Measurements from ENCODE around the gene HLX.

HLX gene

GRCh38 chr1:220882061-220882891 lies 3.0 kb downstream of the HLX start:
- DNase-seq, result no peak

DNA sequence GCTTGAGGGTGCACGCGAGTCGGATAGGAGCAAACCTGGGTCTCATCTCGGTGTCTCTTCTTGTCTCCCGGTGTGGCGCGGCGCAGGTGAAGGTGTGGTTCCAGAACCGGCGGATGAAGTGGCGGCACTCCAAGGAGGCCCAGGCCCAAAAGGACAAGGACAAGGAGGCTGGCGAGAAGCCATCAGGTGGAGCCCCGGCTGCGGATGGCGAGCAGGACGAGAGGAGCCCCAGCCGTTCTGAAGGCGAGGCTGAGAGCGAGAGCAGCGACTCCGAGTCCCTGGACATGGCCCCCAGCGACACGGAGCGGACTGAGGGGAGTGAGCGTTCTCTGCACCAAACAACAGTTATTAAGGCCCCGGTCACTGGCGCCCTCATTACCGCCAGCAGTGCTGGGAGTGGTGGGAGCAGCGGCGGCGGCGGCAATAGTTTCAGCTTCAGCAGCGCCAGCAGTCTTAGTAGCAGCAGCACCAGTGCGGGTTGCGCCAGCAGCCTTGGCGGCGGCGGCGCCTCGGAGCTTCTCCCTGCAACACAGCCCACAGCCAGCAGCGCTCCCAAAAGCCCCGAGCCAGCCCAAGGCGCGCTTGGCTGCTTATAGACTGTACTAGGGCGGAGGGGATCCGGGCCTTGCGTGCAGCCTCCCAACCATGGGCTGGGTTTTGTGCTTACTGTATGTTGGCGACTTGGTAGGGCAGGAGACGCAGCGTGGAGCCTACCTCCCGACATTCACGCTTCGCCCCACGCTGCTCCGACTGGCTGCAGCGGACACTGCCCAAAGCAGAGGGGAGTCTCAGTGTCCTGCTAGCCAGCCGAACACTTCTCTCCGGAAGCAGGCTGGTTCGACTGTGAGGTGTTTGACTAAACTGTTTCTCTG lies 5.1 kb downstream of the HLX start:
- DNase-seq, result no peak

DNA sequence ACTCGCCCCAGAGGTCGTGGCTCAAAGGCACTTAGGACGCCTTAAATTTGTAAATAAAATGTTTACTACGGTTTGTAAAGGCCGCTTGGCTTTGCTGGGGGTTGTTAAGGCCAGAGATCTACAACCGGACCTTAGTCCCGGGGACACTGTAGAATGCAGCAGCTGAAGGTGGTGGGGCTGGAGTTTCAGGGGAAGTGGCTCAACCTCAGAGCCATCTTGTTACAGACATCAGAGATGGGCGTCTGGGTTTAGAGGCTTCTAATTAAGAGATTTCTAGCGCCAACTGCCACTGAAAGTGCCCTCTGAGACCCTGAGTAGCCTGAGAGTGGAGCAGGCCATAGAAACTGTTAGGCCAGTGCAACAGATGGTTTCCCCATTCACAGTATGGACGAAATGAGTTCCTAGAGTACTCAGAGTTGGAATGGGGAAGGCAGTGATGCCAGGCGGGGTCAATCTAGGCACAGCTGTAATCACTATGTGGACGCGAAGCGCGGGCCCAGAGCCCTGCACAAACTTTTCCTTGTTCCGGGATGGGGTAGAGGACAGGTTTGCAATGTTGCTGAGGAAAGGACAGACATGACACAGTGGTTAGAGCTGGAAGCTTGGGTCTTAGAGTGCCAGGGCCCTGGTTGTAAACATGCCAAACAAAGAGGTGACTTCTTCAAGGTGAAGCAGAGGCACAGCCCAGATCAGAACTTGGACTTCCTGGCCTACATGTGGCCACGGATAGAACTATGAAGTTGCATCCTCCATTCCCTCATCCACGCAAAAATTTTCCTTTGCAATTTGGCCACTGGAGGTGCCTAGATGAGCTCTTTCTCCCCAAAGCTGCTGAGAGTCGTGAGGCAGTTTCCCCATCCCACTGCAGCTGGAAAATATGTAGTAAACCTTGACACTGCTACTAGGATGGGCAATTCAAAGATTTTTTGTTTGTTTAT lies 6.0 kb downstream of the HLX start:
- DNase-seq, result no peak

GRCh38 chr1:220885971-220886370 lies 6.7 kb downstream of the HLX start:
- DNase-seq, result no peak

DNA sequence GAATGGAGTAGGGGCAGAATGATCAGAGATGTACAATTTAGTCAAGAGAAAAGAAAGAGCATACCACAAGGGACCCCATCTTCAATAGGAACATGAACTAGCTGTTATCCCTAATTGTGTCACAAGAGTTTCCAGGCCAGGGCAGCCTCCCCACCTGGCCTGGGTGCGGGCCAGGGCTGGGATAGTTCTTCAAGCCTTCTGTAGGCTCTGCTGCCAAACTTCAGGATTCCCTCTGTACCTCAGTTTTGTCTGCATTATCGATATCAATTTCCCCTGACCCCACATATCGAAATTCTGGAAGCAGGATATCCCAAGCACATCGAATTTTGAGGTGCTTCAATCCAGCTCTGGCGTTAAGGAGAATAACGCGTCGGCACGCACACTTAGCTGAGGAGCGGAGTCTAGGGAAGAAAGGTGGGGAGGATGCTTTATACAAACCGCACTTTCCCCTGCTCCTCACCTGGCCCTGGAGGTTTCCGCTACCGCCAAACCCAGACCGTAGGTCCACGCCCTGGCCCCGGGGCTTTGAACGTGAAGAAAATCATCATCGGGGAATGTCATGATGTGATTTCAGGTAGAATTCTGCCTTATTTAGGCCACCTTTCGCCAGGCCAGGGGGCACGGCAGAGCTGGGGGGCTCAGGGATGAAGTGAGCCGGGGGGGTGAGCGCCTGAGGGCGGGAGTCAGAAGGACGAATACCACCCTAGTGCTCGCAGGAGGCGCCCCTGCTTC lies 7.4 kb downstream of the HLX start:
- no peak for DNase-seq

GRCh38 chr1:220887202-220887519 lies 7.9 kb downstream of the HLX start:
- DNase-seq, result no peak

DNA sequence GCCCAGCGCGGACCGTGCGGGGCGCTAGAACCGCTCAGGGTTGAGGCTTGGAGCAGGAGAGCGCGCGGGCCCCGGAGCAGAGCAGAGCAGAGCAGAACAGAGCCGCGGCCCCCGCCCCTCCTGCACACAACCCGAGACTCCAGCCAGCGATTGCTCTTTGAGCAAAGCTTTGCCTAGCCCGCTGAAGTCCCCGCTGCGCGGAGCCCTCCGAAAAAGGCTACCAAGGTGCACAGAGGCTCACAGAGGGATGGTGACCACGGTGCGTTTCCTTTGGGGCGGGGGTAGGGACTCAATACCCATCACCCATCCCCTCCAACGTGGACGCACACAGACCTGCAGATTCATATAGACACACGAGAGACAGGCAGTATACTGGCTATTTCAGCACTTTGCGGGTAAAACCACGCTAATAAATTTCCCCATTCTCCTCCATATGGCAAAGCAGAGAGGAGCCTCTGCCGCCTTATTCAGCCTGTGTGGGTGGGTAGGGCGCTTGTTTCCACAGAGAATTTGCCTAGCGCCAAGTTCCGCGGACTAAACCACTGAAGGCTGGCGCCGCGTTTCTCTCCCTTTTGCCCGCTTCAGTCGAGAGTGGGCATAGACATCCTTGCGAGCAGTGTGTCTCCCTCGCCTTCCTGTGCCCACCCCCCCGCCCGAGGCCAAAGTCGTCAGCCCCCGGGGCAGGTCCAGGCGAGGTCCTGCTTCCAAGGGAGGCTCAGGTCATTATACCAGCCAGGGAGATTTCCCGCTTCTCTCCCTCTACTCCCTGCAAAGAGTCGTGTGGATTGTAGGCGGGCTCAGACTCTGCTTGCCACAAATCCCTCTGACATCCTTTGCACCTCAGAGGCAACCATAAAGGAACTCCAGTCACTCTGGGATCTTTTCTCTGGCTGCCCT lies 8.5 kb downstream of the HLX start:
- no peak for DNase-seq

- DNase-seq, result no peak
Measured at GRCh38 chr1:220888417-220888986, 9.3 kb downstream of the HLX start.

- no peak for DNase-seq
Measured at GRCh38 chr1:220889333-220889732, 10.1 kb downstream of the HLX start.

- no peak for DNase-seq
Measured at GRCh38 chr1:220889848-220890287, 10.6 kb downstream of the HLX start.

DNA sequence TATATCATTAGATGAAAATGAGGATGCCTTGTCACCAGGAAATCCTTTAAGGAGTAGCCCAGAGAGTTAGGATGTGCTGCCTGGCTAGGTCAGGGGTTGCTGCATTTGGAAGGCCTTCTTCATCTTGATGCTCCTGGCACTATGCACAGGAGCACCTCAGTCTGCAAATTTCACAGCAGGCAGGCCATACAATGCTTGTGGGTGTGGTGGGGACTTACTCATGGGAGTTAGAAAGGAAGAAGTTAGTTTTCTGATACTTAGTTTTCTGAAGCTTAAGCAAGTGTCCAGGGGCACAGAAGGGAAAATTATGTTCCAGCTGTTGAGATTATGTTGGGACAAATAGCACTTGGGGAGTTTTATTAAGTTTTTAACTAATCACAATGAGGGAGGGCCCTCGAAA lies 11.4 kb downstream of the HLX start:
- no peak for DNase-seq

DNA sequence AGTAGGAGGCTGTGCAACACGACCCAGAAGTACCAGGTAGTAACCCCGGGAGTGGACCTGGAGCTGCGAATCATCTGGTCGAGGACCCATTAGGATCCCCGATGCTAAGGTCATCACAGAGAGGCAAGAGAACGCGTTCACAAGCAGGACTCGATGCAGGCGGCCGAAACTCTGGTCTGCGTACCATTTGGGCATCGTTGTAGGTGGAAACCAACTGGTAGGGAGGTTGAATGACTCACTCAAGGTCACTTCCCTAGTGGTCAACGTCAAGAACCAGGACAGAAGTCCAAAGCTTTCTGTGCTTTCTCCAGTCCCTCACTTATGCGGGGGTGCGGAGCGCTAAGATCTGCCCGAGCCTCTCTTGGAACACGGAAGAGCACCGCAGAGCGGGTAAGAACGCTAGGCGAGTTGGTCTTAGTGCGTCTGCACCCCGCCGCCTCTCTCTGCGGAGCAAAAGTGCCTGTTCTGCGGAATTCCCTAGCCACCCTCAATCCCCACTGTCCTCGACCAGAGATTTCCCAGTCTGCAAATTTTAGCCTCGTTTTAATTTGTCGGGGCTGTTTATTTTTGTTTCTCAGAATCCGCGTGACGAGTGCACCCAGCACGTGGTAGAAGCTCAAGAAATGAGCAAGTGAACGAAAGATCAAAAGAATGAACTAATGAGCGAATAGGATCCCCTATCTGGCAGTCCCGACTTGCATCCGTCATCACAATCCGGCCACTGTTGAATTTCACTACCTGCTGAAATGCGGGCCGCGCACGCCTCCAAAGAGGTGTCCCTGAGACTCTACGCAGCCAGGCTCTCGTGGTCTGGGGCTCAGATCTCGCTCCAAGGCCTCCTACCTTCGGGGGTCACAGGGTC lies 12.2 kb downstream of the HLX start:
- DNase-seq, result no peak

- no peak for DNase-seq
Measured at GRCh38 chr1:220892086-220892376, 12.8 kb downstream of the HLX start.

GRCh38 chr1:220892997-220893700 lies 13.9 kb downstream of the HLX start:
- DNase-seq, result no peak

DNA sequence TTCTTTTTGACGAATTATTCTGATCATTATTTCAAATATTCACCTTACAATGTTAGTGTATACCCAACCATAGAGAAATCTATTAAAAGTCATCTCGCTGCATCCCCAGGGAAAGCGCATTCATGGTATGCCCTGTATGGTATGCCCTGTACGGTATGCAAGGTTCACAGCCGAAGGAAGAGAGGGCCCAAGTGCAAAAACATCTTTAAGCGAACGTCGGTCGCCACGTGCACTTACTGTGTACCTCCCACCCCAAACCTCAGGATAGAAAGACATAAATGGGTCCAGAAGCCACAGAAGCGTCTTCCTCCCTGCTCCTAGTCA lies 14.4 kb downstream of the HLX start:
- no peak for DNase-seq

- no peak for DNase-seq
Measured at GRCh38 chr1:220894025-220894923, 15.0 kb downstream of the HLX start.

DNA sequence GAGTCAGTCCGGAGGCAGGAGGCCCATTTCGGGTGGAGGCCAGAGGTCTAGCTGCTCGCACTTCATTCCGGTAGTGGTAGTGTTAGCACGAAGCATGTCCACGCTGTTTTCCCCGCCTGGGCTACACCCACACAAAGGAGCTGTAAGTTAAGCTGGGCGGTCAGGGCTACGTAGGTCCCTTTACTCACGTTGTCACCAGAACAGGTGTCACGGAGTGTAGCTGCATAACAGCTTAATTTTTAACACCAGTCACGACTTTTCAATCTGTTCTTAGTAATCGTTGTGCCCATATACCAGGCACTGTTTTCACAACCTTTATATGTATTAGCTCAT lies 15.6 kb downstream of the HLX start:
- DNase-seq, result no peak

GRCh38 chr1:220895412-220895946 lies 16.2 kb downstream of the HLX start:
- DNase-seq, result no peak

Measured in stimulated activated CD4-positive, alpha-beta T cell treated with anti-CD3 and anti-CD28 coated beads, Interleukin-15, amount 100 ng/mL, for 24 hours (primary cell).